GM06990 (cell line): ENCODE data around the gene MYT1.

Source experiments
- DNase-seq: peaks from one replicate; pipeline ENCODE4 v3.0.0-alpha.2; 2011; ENCODE audit not compliant: insufficient read length; ENCODE audit errors: extremely low read depth
- H3K27me3 ChIP-seq: replicated peaks from 2 replicates; pipeline ENCODE4 v1.6.0; 2011; ENCODE audit warnings: low read length; ENCODE audit not compliant: control insufficient read depth, insufficient read depth
- H3K36me3 ChIP-seq: 2 replicates; pipeline ENCODE4 v1.5.1; 2011; ENCODE audit warnings: low read length; ENCODE audit not compliant: control insufficient read depth, insufficient read depth
- H3K4me3 ChIP-seq: replicated peaks from 2 replicates; pipeline ENCODE4 v1.5.1; 2011; ENCODE audit warnings: low read depth, mild to moderate bottlenecking, control low read depth, low read length
- CTCF ChIP-seq: IDR thresholded peaks from 2 replicates; pipeline ENCODE4 v1.5.1; 2011; ENCODE audit warnings: low read length, control low read depth, mild to moderate bottlenecking, inconsistent platforms; ENCODE audit not compliant: insufficient read depth, poor library complexity, severe bottlenecking

MYT1 gene

GRCh38 chr20:64159711-64160110, 4.5 kb upstream of the MYT1 start:
- Histone ChIP-seq H3K4me3 (no peak overlapping the region), H3K27me3 (no peaks in the 10 kb centered on the region; the same call in 1 of the 2 replicates), H3K36me3 (no peaks in the 10 kb centered on the region)
- TF ChIP-seq CTCF: no peak
- no peak for DNase-seq

- no peak for TF ChIP-seq CTCF
- DNase-seq: no peak
These were observed 4.1 kb upstream of the MYT1 start for GRCh38 chr20:64160118-64160517.

GRCh38 chr20:64160526-64161355, 3.5 kb upstream of the MYT1 start:
- H3K36me3 ChIP-seq: no peaks in the 10 kb centered on the region

More at GRCh38 chr20:64160118-64160517, 4.1 kb upstream of the MYT1 start:
- no peaks in the 10 kb centered on the region; the same call in 1 of the 2 replicates for H3K27me3 ChIP-seq
- H3K36me3 ChIP-seq: no peaks in the 10 kb centered on the region
- no peak overlapping the region for H3K4me3 ChIP-seq

GRCh38 chr20:64161356-64162238, 2.7 kb upstream of the MYT1 start:
- H3K4me3 ChIP-seq: no peak overlapping the region
- no peaks in the 10 kb centered on the region; the same call in none of the 2 replicates for H3K27me3 ChIP-seq
- DNase-seq: no peak
- no peaks in the 10 kb centered on the region for H3K36me3 ChIP-seq
- TF ChIP-seq CTCF: no peak

More at GRCh38 chr20:64160526-64161355, 3.5 kb upstream of the MYT1 start:
- DNase-seq: no peak
- H3K4me3 ChIP-seq: no peak overlapping the region
- no peak for TF ChIP-seq CTCF
- H3K27me3 ChIP-seq: no peaks in the 10 kb centered on the region; the same call in 1 of the 2 replicates

- TF ChIP-seq CTCF: no peak
- H3K36me3 ChIP-seq: no peaks in the 10 kb centered on the region
- no peaks in the 10 kb centered on the region; the same call in none of the 2 replicates for H3K27me3 ChIP-seq
- no peak overlapping the region for H3K4me3 ChIP-seq
- no peak for DNase-seq
These were observed 1.9 kb upstream of the MYT1 start for GRCh38 chr20:64162239-64162910.
